NCI-H1417 (cell line): ENCODE results near the gene LAMA4.
A peak's percentile ranks its signal among the peaks of the same experiment; 100 is the strongest.

ENCODE experiments used
- DNase-seq, 3 experiments: peaks; one replicate each; lab custom pipeline; 2025; lab: John Stamatoyannopoulos, UW

The LAMA4 gene

DNA sequence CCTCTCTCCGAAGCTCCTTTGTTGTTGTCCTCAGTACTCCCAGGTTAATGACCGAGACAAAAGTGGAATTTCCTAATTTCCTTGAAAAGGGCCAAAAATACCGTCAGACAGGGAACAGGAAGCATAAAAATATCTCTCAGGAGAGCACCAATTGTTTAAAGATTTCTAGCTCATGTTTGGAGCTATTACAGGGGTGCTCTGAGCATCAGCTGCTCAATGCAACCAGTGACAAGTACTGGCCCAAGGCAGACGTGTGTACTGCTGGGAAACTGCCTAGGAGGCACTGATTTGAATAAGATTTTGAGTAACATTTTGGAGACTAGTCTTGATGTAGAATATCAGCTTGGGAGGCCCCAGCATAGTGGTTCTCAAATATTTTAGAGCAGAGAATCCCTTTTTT lies 17.3 kb downstream of the LAMA4 start:
- no peak for DNase-seq

DNA sequence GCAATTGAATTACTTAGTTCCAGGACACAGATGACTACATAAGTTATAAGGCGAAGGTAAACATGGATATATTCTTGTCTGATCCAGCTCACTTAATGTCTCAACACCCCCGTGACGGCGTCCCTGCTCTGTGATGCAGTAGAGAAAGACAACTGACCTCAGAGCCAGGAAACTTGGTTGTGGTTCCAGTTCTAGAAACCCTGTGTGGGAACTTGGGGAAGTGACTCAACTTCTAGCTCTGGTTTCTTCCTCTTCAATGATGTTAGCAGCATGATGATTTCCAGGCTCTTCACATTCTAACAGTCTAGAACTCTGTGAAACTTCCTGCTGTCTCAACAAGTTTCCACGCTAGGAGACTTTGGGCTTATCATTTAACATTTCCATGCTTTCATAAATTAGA lies 18.4 kb downstream of the LAMA4 start:
- no peak for DNase-seq

DNA sequence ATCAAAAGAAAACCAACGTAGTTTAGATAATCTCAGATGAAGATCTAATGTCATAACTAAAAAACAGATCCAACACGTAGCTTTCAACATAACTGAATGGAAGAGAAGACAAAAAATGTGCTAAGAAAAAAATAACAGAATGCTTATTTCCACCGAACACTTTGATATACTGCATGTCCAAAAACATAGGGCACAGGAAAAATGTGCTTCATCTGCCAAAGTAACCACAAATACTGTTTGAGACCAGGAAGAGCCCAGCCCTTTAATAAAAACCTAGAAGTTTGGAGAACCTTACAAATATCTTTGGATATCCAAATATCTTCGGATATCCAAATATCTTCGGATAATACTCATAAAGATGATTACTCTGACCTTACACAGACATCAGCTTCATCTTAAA lies 19.8 kb downstream of the LAMA4 start:
- DNase-seq = no peak

DNA sequence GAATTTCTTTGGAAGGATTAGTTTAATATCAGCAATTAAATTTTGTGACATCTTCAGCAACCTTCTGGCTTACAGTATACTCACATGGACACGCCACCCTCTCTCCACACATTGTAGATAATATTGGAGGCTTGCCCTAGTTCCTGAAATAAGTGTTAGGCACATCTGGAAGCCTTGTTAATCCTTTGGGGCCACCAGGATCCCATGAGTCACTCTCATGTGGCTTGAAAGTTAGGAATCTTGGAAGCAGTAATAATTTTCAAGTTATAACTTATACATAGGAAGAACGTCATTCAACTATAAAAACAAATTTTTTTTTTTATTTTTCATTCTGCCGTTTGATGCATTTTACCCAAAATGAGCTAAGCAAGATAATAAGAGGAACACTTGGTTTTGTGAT lies 20.5 kb downstream of the LAMA4 start:
- no peak for DNase-seq

DNA sequence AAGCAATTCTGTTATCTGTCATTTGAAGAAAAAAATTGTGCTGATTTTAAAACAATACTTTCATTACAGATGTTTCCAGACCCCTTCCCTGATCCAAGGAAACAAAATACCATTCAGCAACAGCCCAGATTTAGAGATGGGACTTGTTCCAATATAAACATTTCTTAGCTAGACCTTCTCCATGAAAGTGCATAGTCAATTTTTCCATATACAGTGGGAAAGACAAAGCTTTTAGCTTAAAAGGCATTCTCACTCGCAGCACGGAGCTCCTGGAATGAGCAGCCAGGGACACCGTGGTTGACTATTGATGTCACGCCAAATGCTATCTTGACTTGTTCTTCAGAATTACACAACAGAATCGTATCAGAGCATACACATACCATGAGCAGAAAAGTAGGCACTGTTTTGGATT lies 21.5 kb downstream of the LAMA4 start:
- DNase-seq = no peak

DNA sequence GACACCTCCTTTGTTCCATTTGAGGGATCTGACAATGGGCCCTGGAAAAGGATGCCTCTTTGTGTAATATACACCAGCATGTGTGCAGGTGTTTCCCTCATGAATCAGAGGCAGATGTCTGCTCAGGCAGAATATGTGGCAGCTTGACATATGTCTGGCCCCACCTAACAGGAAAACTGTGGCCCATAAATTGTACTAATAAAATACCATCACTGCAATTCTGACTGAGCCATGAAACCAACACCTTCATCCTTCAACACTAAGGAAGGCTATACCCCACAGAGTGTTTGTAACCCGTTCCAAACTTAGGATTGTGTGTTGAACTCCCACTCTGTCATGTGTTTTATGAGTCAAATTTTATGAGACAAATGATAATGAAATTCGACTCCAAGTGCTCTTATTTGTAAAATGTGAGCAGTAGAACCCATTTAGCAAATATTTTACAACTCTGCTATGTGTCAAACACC lies 22.7 kb downstream of the LAMA4 start:
- peak; percentile 46 to 87 (median 55) for DNase-seq

DNA sequence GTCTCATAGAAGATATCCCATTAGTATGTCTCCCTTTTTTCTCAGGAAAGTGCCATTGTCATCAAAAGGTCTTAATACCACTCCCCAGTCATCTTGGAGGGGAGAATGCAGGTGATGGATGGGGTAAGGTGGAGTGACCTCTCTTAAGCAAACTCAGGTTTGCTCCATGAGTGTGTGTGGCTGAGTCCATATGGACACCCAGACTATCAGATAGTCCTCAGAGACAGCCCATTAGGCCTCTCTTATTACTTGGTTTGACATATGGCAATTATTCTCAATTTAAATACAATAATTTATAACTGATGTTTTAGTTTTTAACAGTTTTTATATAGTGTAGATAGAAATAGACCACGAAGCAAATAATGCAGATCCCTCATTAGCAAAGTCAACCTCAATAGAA lies 23.2 kb downstream of the LAMA4 start:
- DNase-seq = peak in 1 of 3 experiments; percentile 39

DNA sequence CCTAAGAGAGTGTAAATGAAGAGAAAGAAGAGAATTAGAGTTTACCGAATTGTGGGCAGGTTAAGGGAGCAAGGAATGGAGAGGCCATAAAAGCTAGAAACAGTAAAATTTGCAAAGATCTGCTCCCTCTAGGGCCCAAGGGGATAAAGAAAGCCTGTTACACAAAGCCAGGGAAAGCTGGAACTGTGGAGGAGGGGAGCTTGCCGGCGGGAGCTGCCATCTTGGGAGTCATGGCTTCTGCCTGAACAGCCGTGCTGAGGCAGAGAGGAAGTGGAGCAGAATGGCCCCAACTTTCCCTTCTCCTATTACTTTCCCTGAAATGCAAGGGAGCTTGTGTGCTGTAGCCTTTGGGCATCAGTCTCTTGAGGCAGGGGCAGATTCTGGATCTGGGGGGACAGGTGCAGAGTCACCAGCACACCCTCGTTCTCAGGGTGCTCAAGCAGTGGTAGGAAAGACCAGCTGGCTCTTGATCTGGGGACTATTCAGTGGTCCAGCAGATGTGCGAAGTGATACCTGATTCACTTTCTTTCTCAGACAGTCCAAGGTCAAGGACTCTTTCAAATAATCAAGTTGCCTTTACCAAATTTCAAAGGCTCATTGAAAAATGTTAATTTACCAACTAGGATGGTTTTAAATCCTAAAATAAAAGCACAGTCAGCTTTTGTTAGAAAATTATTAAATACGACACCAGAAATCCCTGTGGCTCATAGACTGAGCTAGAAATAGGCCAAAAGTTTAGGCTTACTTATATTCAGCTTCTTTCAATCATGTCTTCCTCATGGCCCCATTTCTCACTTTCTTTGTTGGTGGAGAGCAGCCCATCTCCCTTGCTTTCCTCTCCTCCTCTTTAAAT lies 25.7 kb downstream of the LAMA4 start:
- DNase-seq = no peak

DNA sequence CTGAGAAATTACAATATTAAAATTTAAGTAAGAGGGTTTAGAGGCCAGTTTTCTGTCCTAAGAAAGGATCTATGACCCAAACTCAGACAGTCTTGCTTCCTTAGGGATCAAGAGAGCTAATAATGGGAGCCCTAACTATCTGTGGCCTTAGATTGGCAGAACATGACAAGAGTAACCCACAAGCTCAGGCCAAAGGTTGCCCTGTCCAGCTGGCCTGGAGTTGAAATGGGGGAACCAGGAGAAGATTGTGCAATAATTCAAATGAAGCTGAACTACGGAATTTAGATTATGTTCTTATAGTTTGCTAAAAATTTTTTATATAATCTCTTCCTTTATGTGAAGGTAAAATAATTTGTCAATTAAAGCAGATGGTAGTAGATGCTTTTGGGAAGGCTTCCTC lies 26.4 kb downstream of the LAMA4 start:
- DNase-seq = no peak

DNA sequence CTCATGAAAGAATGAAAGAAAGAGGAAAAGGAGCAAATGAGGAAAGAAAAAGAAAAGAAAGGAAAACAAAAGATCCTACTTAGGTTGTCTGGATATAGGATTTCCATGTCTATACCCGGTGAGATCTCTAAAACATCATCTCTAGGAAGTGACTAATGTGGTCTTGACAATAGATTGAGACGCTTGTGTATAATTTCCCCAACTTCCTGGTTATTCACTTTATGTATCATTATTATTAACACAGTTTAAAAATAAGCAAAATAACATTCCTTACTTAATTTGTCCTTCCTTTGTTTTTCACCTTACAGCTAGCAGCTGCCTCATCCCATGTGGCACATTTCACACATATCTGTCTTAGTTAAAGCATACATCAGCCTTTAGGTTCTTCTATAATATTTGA lies 27.0 kb downstream of the LAMA4 start:
- no peak for DNase-seq

DNA sequence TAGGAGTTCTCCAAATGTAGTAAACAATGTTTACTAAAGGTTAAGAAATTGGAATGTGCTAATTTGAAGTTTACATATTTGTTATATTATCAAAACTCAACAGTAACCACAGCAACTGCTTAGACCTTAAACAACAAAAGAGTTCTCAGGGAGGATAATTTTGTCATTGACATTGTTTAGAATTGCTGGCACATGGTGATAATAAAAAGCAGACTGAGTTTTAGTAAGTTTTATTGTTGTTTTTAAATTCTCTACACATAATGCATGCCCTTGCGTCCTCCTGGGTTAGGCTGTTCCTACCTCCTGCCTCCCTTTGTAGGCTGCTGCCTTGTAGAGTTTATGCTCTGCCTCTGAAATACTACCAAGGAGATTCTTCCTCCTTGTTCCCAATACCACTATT lies 28.7 kb downstream of the LAMA4 start:
- DNase-seq = no peak

DNA sequence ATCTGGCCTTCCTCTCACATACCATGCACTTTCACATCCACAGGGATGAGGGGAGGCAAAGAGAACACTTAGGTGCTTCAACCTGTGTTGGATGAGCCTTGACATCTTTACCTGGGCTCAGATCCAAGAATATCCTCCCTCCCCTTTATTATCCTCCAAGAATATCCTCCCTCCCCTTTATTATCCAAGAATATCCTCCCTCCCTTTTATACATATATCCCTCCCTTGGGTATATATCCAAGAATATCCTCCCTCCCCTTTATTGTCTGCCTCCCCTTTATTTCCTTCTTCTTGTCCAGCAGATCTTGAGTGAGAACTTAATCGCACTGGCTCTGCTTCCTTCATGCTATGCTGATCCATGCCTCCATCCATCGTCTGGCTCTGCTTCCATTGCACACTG lies 30.3 kb downstream of the LAMA4 start:
- no peak for DNase-seq

DNA sequence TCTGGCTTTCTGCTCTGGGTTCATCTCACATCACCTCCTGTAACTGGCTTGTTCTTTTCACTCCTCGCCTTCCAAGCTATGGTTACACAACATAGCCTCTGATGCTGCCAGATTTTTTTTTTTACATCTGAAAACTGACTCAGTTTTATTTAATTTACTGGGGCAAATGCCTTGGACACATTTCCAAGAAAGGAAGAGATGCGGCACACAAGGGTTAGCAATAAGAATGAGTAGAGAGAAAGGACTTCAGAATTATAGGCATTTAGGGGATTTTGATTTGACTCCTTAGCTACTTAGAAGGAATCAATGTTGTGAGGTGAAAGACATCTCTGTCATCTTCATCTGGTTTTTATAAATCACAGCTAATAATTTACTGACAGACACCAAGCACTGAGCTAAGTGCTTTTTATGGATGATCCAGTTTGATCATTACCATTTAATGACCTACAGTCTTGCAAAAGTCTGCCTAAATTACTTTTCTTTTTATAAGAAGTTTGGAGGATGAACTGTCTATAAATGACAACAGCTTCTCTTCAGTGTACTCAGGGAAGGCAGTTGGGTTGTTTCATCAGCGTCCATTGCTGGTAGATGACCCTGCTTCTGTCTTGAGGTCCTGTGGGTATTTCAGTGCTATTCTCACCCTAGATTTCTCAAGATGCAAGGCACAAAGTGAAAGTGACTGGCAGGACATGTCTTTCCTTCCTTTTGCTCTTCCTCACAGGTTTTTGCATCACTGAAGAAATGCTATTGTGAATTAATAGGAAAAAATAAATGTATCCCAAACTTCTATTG lies 31.1 kb downstream of the LAMA4 start:
- DNase-seq = no peak

DNA sequence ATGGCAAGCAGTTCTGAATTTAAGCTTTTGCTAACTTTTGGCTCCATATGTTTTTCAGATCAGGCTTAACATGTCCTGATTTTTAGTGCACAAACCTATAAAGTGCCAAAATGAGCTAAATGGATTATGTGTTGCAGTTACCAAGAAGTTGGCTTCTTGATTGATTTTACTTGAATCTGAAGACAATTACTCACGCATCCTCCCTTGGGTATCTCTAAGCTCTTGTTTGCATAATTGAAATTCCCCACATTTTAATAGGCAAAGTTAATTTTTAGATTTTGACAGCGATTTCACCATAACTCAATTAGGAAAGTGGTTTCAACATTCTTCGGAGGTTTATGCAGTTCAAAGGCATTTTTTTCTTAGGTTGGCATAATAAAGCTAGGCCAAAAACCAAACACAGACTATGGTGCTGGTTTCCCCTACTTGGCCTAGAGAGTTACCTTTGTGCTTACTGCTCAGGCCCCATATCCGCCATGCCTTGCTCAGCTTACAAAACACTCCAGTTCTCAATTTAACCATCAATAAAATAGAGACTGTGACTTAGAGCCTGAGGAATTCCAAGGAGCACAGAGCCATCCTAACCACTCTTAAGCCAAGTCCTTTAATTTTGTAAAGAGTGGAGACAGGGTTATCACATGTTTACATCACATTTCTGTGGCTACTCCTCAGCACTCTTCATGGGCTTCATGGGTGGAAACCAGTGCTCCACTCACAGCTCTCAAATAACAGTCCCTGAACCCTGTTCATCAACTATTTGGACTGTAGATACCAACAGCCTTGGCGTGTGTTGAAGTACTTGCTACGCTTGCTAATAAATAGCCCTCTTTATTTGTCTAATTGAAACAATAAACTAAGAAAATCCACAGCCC lies 32.1 kb downstream of the LAMA4 start:
- no peak for DNase-seq

DNA sequence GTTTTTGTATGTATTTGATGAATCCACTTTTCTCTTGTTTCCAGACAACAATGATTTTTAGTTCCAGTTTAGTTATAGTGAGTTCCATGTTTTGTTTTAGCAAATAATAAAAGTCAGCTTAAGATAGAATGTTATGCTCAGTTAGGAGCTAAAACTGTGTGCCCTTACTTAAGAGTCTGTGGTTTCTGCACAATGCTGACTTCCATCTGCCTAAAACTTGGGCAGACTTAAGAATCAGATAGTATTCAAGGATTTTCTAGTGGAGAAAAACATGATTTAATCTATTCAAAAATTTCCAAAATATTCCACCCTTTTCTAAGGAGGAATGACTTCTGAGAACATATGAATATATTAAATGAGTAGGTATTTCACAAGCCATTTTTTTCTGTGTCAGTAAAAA lies 32.8 kb downstream of the LAMA4 start:
- DNase-seq = no peak

DNA sequence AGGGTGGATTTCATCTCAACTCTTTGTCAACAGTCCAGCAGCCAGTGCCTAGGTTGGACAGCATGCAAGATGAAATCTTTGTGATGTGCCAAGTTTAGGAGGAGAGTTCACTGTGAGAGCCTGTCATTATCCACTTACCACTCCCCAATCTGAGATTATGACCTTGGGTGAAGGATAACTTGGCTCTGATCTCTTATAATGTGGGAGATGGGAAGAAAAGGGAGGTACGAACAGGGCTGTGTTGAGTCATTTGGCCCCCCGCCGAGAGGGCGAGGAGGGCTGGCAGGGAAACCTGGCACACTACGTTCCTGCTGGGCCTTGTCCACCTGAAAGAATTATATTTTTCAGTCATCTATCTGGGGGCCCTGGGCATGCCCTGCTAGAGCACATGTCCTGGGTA lies 35.8 kb downstream of the LAMA4 start:
- no peak for DNase-seq

DNA sequence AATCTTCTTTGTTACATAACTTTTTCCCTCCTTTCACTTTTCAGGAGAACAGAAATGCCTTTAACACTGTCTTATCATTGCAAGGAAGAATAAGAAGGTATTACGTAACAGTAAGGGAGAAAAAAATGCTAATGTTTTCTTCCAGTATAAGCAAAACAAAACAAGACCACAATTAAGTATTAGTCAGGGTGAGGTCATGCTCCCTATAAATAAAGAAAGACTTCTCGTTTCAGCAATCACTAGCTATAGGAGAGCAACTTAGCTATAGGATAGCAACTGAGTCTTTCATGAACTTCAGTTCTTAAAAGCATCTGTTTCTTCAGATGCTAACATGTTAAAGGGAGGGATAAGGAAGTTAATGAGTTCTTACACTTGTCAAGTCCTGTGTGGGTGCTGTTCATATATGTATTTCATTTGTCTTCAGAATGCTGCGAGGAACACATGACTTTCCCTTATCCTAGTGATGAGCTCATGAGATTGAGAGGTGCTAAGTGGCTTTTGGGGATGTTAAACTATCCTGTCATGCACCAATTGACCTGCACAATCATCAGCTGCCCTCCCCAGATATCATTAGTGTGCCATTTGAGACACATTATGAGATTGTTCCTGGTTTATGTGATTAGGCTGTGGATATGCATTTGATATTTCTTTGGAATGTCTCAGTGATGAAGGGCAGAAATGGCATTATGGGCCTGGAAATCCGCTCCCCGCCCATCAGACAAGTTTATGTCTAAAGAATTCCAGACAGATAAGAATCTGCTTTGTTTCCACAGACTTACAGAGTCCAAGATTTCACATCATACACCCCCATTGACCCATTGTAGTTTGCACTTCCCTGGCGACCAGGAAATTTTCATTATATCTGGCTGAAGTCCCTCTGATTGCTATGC lies 37.5 kb downstream of the LAMA4 start:
- peak in 2 of 3 experiments; percentile 14 to 60 for DNase-seq

DNA sequence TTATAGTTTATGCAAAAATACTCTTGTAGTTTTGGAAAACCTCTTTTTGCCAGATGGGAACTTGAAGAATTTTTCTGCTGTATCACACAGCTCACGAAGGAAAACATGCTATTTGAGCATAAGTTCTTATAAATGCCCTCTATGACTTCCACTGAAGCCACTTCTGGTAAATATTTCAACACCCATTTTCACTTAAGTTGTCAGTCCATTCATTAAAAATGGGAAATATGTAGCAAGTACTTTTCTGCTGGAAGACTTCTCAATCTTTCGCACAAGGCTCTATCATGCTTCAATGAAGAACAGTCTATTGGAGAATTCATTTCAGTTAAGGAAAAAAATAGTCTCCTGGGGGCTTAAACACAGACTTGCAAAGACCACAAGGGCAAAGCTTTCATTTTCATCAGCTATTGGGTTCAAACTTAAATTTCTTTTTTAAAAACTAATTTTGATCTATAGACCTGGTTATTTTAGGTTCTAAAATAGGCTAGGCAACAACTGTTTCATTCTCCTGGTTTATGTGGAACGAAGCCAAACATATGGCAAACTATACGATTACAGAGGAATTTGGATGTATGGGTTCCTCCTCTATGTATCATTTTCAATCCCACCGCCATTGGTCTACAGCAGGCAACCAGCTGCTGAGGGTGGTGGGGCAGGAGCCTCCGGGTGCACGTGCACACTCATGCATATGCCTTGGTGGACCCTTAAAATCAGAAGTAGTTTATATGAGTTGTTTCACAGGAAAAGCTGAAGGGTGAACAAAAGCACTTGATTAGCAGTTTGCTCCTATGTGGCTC lies 38.7 kb downstream of the LAMA4 start:
- DNase-seq = peak in 1 of 3 experiments; percentile 29

DNA sequence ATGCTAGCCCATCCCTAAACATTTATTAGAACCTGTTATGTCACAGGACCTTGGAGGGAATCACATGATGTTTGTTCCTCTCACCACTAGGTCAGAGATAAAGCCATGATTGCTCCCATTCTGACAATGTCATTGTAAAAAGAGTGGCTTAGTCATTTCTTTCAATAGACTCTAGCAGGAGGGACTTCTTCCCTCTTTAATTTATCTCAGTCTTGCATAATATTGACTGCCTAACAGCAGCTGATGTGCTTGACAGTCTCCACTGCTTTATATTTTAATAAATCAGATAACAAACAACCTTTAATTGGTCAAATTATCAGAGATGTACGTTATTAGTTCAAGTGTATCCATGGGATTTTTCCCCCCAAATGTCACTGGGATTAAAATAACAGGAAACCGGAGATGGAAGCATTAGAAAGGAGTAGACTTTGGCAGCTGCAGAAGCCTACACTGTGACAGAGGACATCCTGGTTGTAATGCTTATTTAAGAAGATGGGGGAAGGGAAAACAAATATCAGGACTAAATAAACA lies 39.6 kb downstream of the LAMA4 start:
- peak in 2 of 3 experiments; percentile 21 to 68 for DNase-seq

DNA sequence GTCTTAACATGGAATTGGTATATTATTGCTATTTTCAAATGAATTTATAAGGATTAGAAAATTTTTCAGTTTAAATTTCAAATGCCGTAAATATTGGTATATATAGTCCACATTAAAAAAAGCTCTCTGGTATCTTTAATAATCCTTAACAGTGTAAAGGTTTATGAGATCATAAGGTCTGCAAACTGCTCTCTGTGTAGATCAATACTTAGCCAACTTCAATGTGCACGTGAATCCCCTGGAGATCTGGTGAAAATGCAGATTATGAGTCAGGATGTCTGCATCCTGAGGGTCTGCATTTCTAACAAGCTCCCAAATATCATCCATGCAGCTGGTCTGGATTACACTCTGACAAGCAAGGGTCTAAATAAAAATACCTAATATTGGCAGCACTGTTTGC lies 43.5 kb downstream of the LAMA4 start:
- no peak for DNase-seq
